GM18868 (cell line): ENCODE measurements around the gene UNC45A.
"Not testable (repeated sequence)": the region's sequence is repeated elsewhere in the genome, so short reads cannot be mapped to it uniquely, and the experiment has no call there.

Experiments used
- ATAC-seq: cut with Tn5 transposase; IDR thresholded peaks from one replicate; pipeline ENCODE4 v1.9.1; 2021; ENCODE audit warnings: mild to moderate bottlenecking, moderate library complexity; ENCODE audit not compliant: unreplicated experiment

Gene UNC45A

GRCh38 chr15:90917569-90917968, 17.5 kb upstream of the UNC45A start:
- ATAC-seq, result no peak

- no peak for ATAC-seq
Observed at GRCh38 chr15:90918034-90918788, 16.9 kb upstream of the UNC45A start.

DNA sequence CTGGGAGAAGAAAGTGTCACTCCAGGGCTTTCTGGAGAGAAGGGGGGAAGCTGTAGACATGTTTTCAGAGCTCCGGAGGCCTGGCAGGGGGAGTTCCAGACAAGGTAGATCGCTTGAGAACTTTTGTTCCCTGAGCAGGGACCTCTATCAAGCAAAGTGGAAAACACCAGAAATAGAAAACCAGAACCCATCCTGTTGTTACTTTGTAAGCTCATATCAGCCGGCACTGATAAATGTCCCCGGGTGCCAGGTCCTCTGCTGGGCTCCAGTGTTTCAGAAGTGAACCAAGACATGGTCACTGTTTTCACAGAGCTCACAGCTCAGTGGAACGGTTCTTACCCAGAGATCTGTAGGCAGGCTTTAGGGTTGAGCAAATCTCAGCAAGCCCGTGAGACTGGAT, 16.2 kb upstream of the UNC45A start:
- ATAC-seq, result no peak

GRCh38 chr15:90921887-90922286, 13.2 kb upstream of the UNC45A start:
- ATAC-seq, result no peak

DNA sequence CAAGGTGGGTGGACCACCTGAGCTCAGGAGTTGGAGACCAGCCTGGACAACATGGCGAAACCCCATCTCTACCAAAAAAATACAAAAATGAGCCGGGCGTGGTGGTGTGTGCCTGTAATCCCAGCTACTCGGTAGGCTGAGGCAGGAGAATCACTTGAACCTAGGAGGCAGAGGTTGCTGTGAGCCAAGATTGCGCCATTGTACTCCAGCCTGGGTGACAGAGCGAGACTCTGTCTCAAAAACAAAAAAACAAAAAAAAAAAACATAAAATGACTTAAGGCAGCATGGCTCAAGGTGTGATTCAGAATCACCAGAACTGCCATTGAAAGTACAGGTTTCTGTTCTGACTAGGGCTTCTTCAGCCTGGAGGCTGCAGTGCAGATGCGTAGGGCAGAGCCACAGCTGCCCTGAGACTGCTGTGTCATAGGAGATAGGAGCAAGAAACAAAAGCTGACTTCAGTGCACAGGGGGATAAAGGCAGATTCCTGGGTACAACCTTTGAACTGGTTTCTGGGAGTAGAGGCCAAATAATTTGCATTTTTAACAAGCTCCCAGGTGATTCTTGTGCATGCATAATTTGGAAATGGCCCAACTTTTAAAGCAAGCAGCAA, 12.3 kb upstream of the UNC45A start:
- peak; percentile 89 for ATAC-seq

GRCh38 chr15:90924375-90924774, 10.7 kb upstream of the UNC45A start:
- peak; percentile 63 for ATAC-seq

GRCh38 chr15:90926766-90927165, 8.3 kb upstream of the UNC45A start:
- not testable (repeated sequence) for ATAC-seq

DNA sequence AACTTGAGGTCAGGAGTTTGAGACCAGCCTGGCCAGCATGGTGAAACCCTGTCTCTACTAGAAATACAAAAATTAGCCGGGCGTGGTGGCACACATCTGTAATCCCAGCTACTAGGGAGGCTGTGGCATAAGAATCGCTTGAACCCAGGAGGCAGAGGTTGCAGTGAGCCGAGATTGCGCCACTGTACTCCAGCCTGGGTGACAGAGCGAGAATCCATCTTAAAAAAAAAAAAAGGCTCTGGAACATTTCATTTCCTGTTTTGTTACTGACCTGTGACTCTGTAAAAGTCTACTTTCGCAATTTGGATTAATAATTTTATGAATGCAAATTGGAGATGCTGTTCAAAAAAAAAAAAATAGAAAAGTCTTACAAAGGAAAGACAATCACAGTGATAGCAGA, 7.0 kb upstream of the UNC45A start:
- not testable (repeated sequence) for ATAC-seq

DNA sequence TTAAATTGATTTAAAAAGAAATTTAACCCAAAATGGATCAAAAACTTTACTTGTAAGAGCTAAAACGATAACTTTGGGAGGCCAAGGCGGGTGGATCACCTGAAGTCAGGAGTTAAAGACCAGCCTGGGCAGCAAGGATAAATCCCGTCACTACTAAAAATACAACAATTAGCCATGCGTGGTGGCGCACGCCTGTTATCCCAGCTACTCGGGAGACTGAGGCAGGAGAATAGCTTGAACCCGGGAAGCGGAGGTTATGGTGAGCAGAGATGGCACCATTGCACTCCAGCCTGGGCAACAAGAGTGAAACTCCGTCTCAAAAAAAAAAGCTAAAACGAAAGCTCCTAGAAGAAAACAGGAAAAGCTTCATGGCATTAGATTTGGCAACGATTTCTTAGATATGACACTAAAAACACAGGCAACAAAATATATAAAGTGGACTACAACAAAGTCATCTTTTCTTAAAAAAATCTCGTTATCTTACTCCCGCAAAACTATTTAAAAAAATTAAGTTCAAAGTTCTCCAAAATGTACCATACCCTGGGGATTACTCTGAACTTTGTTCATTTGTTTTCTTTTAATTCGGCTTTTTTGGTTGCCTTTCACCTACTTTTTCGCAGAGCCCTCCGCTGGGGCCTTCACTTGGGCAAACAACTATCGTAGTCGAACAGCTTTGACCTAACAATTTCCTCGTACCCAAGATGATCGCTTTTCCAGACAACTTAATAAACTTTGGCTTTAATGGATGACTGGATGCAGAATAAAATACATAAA, 5.7 kb upstream of the UNC45A start:
- no peak for ATAC-seq

DNA sequence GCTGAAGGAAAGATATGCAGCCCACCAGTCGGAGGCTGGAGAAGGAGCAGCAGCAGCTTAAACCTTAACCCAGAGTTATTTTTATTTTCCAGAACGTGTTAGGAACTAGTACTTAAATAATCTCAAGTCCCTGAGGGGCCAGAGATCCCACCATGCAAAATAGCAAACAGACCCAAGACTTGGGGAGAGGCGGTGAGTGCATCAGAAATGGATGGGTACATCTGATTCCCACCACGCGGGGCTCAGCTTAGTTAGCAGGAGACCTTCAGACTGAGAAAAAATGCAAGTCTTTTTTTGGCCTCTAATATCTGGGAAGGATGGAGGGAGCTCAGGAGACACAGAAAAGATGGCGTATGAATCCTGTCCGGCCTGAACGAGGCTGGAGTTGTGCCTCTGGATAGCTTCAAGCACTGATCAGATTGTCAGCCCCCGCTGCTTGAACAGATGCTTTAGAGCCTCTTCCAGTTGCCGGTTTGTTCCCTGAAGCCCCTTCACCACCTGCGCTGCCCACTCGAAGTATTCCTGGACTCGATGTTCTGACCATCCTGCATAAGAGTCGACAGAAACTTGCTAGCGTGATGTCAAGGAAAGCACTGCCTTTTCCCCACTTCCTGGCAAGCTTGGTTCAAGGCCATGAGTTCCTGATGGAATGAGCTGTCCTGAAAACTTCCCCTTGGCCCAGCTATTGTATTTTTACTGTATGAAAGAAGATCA, 4.1 kb upstream of the UNC45A start:
- no peak for ATAC-seq

DNA sequence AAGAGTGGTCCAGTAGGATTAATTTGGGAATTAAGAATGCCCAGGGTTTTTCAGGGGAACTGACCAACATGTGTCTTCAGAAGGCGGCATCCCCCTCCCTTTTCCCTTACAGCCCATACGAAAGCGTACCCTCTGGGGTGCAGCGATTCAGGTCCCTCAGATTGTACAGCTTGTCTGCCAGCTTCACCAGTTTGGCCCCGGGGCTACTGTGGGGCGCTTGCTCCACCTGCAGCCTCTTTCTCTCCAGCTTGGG, 3.6 kb upstream of the UNC45A start:
- no peak for ATAC-seq

DNA sequence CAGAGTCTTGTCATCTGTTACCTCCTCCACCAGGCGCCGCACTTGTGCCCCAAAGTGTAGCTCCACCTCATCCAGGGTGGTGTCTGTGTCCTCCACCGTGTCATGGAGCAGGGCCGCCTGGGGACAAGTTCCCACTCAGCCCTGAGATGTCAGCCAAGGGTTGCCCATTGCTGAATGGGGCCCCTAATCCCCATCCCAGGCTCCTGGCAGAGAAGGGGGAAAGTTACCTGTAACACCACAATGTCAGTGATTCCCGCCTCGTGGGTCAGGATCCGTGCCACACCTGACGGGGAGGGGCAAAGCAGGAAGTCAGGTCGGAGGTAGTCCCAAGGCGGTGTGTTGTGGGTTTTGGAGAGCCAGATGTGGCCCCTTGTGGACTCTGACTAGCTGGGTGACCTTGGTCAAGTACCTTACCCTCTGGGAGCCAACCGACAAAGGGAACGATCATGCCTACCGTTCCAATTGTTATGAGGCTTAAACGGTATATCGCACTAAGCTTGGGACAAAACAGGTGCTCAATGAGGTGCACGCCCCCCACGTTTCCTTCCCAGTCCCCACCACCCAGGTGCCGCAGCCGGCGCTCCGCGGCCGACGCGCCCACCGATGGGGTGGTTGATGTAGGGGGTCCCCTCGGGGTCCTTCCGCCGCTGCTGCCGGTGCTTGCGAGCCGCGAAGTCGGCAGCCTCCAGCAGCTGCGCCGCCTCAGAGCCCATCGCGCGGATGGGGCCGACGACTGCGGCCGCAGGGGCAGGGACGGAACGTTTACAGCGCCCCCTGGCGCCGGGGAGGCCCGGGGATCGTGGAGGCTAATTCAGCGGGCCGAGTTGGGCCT, 3.0 kb upstream of the UNC45A start, which contains the start of gene HDDC3:
TSS of gene HDDC3 (minus strand) at position 722 of the 832 bp plus-strand sequence. CDS start at position 713, 9 bp downstream.
- ATAC-seq, result peak; percentile 54

GRCh38 chr15:90932660-90932991, 2.5 kb upstream of the UNC45A start:
- ATAC-seq, result no peak

DNA sequence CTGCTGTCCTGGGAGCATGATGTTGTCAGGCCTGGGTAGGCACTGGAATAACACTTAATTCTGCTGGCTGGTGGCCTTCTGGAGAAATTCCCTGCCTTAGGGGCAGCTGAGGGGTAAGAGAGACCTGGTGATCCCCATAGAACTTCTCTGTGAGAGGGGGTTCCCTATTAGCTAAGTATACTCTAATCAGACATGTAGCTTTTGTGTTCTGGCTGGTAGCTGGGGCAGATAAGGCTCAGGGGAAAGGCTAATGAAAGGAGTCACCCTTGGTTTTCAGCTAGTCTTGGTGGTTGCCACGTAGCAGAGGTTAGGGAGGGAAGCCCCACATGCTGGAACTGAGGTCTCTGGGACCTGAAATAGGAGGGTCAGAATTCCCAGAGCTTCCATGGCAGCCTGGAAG, 1.8 kb upstream of the UNC45A start:
- no peak for ATAC-seq

DNA sequence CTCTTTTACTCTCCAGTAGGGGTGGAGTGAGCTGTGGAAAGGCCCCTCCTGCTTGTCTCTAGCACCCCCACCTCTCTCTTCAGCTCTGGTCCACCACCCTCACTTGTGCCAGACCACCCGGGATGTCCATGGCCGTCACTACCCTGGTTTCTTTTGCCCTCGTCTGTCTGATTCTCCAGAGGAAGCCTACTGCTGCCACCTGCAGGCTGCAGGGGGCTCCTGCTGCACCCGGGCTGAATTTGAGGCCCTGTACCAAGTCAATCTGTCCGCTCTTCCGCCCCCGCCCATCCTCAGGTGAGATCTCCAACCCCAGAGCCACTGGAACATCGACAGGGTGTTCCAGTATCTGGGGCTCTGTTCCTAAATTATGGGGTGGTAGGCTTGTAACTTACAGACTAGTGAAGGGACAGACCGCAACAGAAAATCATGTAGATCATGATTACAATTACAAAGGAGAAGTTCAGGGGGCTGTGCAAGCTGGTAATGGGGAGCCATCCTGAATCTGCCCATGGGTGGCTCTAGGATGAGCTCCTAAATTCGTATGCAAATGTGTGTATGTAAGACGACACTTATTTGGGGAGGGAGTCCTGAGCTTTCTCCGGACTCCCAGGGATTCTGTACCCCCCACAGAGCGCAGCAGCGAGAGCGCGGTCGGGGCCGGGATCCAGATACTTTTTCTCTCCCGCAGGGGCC, 683 bp upstream of the UNC45A start:
- ATAC-seq, result peak; percentile 33

DNA sequence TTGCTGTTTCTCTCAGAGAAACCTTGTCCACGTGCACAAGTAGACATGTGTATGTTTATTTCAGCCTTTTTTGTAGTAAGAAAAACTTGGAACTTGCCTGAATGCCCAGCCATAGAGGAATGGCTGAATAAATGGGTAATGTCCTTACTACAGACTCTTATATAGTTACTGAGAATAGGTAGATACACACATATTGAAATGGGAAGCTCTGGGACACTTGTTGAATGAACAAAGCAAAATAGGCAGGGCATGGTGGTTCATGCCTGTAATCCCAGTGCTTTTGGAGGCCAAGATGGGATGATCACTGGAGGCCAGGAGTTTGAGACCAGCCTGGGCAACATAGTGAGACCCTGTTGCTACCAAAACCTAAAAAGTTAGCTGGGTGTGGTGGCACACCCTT, 1.7 kb downstream of the UNC45A start:
- ATAC-seq, result no peak

- ATAC-seq, result no peak
Observed at GRCh38 chr15:90938261-90938660, 3.2 kb downstream of the UNC45A start.

- ATAC-seq, result no peak
Observed at GRCh38 chr15:90939756-90940155, 4.7 kb downstream of the UNC45A start.

GRCh38 chr15:90941038-90941437, 6.0 kb downstream of the UNC45A start:
- ATAC-seq, result no peak
